ENCODE results near the gene KAZALD1.

DNA sequence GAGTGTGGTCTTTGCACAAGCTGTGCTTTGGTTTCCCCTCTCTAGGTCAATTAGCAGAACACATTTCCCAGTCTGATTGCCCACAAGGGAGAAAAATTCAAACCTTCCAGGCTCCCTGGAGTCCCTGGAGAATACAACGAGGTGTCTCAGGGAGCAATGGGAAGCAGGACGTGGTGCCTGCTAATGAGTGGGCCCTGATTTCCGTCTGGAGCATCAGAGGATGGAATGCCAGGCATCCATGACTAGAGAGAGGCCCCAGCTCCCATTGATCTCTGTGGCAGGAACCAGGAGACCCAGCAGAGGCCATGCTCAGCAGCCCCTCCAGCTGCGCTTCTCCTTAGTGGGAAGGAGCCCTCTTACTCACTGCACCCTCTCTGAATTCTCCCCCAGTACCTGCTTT is 36.1 kb downstream of the KAZALD1 start:
- TF ChIP-seq, protein P1, sequence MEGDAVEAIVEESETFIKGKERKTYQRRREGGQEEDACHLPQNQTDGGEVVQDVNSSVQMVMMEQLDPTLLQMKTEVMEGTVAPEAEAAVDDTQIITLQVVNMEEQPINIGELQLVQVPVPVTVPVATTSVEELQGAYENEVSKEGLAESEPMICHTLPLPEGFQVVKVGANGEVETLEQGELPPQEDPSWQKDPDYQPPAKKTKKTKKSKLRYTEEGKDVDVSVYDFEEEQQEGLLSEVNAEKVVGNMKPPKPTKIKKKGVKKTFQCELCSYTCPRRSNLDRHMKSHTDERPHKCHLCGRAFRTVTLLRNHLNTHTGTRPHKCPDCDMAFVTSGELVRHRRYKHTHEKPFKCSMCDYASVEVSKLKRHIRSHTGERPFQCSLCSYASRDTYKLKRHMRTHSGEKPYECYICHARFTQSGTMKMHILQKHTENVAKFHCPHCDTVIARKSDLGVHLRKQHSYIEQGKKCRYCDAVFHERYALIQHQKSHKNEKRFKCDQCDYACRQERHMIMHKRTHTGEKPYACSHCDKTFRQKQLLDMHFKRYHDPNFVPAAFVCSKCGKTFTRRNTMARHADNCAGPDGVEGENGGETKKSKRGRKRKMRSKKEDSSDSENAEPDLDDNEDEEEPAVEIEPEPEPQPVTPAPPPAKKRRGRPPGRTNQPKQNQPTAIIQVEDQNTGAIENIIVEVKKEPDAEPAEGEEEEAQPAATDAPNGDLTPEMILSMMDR (IDR thresholded peaks at IDR 0.05), result no peak
- TF ChIP-seq POLR2A (IDR thresholded peaks at IDR 0.05), result no peak
- no peak for TF ChIP-seq EP300 (IDR thresholded peaks at IDR 0.05)
